H1 (cell line): ENCODE data around the gene HMSD. TPM values are rescaled to one million over a fixed set of nuclear protein-coding genes. Genes with fewer than 3 reads are reported as not detected.

Source experiments
- CTBP2 ChIP-seq: IDR thresholded peaks from 2 replicates; pipeline ENCODE4 v1.7.0; 2011; ENCODE audit warnings: borderline replicate concordance, mild to moderate bottlenecking, moderate library complexity, mixed read lengths, low read length; ENCODE audit not compliant: insufficient read depth, insufficient read length
- FOSL1 ChIP-seq: IDR thresholded peaks from 2 replicates; pipeline ENCODE4 v1.6.1; 2011; ENCODE audit warnings: mild to moderate bottlenecking, low read depth, low read length, moderate library complexity; ENCODE audit not compliant: insufficient read depth
- JUN ChIP-seq: IDR thresholded peaks from 2 replicates; pipeline ENCODE4 v1.6.1; 2011; ENCODE audit warnings: low read depth, mild to moderate bottlenecking, improper control_type of control experiment, low read length
- polyA plus RNA-seq, 7 experiments: library from polyadenylated mRNA; depleted of rRNA in 3 of 7; stranded (reverse) in 5 of 7; unstranded in 2 of 7; fragments of >200 nt in 5 of 7; fragments of 200-250 nt in 2 of 7; gene quantifications; 1 replicate in 5 of 7; 2 replicates in 1 of 7; 4 replicates in 1 of 7; pipeline versions ENCODE4 v1.2.1 to v1.2.3, GENCODE V29; 2011 to 2013; ENCODE audit warnings: missing spikeins in 2 of 7, mixed read lengths in 2 of 7
- total RNA-seq: library from RNA; stranded (reverse); fragmentation: NEBNext Ultra II Directional; extraction: Animal tissue kit (Norgen Biotek cat#: 25700); gene quantifications from 2 replicates; pipeline ENCODE4 v1.2.1, GENCODE V29; 2021

The HMSD gene
- total and polyA plus RNA-seq, 2 of the 8 experiments (the other 6 are each of a cell fraction or from before 2014, with no cell fraction given) = 1.3 to 3.0 TPM

DNA sequence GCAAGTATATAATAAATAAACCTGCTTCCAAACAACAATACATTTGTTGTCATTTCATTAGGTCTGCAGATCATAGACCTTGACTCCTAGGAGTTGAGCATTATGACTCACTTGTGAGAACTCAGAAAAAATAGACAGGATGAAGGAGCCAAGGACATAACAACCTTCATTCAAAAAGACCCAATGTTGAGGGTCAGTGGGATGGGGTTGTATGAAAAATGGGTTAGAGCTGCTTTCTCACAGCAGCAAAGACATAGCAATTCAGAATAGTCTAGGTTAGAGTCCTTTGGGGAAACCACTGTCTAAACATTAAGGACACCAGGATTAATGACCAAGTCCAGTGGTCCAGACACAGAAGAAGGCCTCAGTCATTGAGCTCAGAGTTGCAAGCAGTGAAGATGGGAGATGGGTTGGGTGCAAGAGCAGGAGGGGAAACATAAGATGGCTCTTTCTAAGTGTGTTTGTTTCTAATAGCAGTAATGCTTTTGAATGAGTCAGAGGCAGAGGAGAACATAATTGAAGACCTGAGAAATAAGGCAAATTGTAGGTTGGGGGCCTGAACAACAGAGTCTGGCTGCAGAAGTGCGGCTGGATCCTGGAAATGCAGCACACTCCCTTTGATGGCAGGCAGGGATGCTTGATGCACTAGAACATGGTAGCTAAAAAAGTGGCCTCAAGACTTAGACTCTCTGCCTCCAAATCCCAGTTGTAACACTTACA, 45.1 kb upstream of the HMSD start (continued):
- TF ChIP-seq FOSL1 = no peak
- TF ChIP-seq CTBP2 = no peak
- TF ChIP-seq JUN = no peak
